ENCODE data around the gene NKX2-1.
"Not testable (repeated sequence)": the region's sequence is repeated elsewhere in the genome, so short reads cannot be mapped to it uniquely, and the experiment has no call there.

The NKX2-1 gene

GRCh38 chr14:36519431-36520321 is at the start of gene NKX2-1:
NKX2-1 (minus strand) TSS chr14:36520232; CDS start chr14:36520129, 103 bp downstream.
- in situ Hi-C loops (cut with MboI; ENCODE audit: low pct_unique_long_range_greater_than_20kb, low sequenced_read_pairs) = no loop called here
- peak; percentile 19 for DNase-seq

- peak; percentile 41 for DNase-seq
- in situ Hi-C loops (cut with MboI; ENCODE audit: low pct_unique_long_range_greater_than_20kb, low sequenced_read_pairs) = no loop called here
These were observed 36.9 kb upstream of the NKX2-1 start for GRCh38 chr14:36556811-36557433.

DNA sequence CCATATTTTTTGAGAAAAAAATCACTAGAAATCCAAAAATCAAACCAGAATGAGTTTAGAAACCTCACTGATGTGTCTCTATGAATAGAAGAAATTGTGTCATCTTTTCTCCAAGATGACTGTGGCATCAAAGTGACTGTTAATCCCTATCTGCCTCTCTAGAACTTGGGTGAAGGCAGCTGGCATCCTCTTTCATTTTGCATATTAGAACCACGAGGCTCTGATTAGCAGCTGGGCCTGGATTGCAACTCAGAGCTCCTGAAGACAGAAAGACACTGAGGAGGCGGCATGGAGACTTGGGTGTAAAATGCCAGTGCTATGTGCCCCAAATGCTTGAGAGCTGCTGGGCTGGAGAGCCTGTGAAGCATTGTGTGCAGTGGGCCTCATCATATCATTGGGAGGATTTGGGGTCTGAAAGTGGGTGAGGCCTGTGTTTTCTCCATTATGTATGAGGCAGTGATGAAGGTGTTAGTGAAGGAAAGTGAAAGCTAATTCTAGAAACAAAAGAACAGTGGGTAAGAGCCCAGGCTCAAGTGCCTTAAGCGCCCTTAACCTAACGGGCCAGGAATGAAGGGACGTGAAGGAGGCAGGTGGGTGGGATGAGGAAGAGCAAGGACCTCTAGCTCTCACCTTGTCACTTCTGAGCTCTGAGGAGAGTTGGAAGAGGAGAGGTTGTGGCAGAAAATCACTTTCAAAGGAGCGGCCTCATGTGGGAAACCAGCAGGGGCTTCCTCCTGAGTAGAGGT is 36.1 kb upstream of the NKX2-1 start:
- in situ Hi-C loops (cut with MboI; ENCODE audit: low pct_unique_long_range_greater_than_20kb, low sequenced_read_pairs) = no loop called here
- DNase-seq = no peak

DNA sequence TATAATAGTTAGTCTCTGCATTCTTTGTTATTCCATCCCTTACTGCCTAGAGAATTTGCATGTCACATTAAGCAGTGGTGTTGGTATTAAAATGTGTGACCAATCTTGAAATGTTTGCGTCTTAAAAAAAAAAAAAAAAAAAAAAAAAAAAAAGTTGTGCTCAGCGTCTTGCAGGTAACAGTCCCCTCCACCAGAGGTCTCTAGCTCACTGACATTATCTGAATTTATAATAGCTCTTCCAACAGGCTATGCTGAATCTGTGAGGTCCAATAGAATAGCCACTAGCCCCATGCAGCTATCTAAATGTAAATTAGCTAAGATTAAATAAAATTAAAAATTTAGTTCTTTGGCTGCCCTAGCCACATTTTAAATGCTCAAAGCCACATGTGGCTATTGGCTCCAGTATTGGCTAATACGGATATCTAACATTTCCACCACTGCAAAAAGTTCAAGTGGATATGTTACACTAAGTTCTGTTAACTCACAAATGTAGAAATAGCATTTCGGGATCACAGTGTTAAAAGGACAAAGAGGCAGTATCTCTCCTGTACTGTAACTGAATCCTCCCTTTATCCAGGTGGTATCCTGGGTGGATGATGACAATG is 33.7 kb upstream of the NKX2-1 start:
- DNase-seq = peak; percentile 51
- in situ Hi-C loops (cut with MboI; ENCODE audit: low pct_unique_long_range_greater_than_20kb, low sequenced_read_pairs) = no loop called here

DNA sequence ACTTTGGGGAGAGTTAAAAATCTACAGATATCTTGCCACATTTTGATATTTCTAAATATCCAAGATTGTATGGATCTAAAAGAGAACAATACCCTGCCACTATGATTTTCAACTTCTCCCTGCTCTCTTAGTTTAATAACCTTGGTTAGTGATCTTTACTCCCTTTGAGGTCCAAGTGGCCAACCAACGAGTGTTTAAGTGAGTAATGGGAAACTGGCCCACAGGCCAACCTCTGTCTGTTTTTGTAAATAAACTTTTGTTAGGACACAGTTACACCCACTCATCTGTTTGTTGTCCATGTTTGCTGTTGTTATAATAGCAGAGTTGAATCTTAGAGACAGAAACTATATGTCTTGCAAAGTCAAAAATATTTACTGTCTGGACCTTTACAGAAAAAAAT is 30.9 kb upstream of the NKX2-1 start:
- no peak for DNase-seq

DNA sequence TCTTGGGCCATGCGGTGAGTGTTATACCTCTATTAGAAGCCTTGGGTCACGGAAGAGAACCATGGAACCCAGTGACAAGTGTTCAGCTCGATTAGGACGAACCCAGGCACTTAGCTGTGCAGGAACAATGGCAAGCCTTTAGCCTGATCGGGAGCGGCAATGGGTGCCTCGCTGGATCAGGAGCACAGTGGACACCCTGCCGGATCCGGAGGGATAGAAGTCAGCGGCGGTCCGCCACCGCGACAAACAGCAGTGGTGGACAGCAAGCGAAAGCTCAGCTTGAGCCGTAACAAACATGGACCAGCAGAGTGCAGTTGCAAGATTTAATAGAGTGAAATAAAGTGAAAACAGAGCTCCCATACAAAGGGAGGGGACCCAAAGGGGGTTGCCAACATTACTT is 24.2 kb upstream of the NKX2-1 start:
- DNase-seq; in situ Hi-C loops (cut with MboI; ENCODE audit: low pct_unique_long_range_greater_than_20kb, low sequenced_read_pairs): not testable (repeated sequence)

More for the DNA sequence above, 30.9 kb upstream of the NKX2-1 start:
- in situ Hi-C loops (cut with MboI; ENCODE audit: low pct_unique_long_range_greater_than_20kb, low sequenced_read_pairs) = no loop called here

DNA sequence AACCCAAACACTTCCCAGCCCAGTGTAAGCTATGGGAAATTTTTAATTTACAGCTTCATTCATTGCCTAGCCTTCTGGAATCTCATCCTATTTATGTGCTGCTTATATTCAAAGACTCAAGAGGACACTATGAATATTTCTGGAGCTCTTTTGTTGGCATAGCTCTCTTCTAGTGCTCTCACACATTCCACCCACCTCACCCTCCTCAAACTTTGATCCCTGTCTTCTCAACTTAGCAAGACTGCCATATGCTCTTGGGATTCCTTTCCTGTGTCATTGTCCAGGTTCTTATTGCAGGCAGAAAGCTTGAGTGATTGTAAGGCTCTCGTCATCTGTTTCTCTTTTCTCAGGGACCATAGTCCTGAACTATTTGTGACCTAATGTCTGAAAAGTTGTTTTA is 18.0 kb upstream of the NKX2-1 start:
- no peak for DNase-seq

GRCh38 chr14:36529062-36529461 is 9.0 kb upstream of the NKX2-1 start:
- DNase-seq = no peak
- in situ Hi-C loops (cut with MboI; ENCODE audit: low pct_unique_long_range_greater_than_20kb, low sequenced_read_pairs) = no loop called here

More for the DNA sequence above, 18.0 kb upstream of the NKX2-1 start:
- in situ Hi-C loops (cut with MboI; ENCODE audit: low pct_unique_long_range_greater_than_20kb, low sequenced_read_pairs) = no loop called here

DNA sequence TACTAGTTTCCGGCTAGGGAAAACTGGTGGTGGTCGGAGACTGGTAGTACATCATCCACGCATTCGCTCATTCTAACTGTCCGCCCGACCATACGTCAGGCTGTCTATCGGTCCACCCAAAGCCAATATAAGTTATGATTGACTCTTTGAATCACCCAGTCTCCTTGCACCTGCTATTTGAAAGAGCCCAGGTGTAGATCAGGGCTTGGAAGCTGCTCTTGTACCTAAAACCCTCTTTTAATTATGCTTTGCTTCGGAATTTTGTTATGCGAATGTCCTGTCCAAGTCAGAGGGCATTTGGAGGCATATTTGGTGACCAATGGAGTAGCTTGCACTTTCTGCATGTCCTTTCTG is 5.7 kb upstream of the NKX2-1 start:
- in situ Hi-C loops (cut with MboI; ENCODE audit: low pct_unique_long_range_greater_than_20kb, low sequenced_read_pairs) = no loop called here
- DNase-seq = no peak

DNA sequence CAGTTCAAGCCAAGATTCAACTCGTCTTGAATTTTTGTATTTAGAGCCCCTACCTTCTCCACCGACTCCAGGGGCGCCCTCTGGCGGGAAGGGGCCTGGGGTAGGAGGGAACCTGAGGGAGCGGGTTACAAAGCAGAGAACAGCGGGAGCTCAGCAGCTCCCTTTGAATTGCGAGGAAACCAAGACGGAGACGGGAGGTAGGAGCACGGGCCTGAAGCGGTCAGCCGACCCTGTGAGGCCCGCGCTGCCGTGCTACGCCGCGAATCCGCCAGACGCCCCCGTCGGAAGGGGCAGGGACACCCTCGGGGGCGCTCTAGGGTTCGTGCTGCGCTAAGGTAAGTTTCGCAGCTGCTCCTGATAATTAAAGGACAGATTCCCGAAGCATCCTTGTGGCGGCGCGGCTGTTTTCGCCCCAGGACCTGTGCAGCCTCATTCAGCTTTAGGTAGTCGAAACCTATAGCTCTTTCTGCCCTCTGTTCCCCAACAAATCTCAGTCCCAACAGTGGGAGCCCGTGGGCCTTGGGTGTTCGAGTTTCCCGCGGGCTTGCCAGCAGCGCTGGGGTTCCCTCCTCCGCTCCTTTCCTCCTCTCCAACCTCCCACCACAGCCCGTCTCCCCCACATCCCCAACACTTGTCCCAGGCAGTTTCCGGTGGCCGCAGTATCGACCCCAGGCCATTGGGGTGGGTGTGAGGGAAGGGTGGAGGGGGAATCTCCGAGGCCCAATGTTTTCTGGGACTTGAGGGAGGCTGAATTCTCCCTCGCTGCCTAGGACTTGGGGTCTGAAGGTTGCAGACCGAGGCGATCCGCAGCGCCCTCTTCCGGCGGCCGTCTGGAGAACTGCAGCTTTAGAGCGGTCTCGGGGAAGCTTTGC is 5.1 kb upstream of the NKX2-1 start:
- in situ Hi-C loops (cut with MboI; ENCODE audit: low pct_unique_long_range_greater_than_20kb, low sequenced_read_pairs) = no loop called here
- peak; percentile 52 for DNase-seq

- in situ Hi-C loops (cut with MboI; ENCODE audit: low pct_unique_long_range_greater_than_20kb, low sequenced_read_pairs) = no loop called here
- no peak for DNase-seq
These were observed 4.3 kb upstream of the NKX2-1 start for GRCh38 chr14:36524220-36524837.

DNA sequence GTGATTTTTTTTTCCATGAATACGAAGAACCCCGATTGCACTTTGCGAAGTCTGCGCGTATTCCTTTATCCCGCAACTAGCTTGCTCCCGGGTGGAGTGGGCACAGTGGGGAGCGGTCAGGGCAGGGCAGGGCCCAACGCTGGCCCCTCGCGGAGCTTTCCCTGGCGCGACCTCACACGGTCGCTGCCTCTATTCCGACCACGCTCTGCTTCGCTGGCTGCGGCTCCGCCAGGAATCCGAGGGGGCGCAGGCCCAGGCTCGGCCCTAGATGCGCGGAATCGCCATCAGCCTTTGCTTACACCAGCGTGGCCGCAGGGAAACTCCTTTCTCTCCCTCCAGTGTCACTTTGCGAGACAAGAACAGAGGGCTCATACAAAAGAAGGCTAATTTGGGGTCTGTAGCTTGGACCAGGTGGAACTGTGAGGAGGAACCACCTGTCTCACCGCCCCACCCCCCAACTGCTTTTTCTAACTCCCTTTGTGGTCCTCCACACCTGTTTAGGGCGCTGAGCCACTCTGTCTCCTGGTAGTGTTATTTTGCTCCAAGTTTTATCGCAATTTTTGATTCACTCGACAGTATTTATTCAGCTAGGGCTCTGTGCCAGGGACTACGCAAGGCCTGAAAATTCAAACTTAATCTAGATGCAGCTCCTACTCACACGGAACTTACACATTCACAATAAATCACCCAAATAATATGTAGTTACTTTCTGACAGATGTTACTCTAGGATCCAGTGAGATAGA is 3.1 kb upstream of the NKX2-1 start:
- in situ Hi-C loops (cut with MboI; ENCODE audit: low pct_unique_long_range_greater_than_20kb, low sequenced_read_pairs) = no loop called here
- DNase-seq = no peak

DNA sequence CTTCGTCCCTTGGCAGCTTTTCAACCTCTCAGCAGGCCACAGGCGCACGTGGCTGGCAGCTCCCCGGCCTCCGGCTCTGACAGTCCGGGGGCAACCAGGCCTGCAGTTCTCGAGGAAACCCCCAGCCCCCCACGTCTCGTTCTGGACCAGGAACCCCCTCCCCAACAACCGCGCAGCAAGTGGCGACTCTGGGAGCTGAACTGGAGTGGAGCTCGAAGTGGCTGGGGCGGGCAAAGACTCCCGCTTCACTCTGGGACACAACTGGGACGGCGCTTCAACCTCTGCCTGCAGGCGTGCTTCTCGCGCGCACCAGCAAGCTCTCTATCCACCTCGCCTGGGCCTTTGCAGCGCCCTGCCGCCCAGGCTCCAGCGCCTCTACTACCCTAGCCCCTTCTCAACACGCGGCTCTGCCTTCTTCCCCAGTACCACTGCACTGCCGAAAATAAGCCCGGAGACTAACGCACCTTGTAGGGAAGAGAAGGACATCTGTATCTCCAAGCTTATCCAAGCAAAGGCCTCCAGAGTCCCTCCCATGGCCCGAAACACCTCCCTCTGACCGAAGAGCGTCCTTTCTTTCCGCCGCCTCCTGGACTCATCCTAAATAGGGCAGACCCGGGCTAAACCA is 2.4 kb upstream of the NKX2-1 start:
- in situ Hi-C loops (cut with MboI; ENCODE audit: low pct_unique_long_range_greater_than_20kb, low sequenced_read_pairs) = no loop called here
- no peak for DNase-seq

DNA sequence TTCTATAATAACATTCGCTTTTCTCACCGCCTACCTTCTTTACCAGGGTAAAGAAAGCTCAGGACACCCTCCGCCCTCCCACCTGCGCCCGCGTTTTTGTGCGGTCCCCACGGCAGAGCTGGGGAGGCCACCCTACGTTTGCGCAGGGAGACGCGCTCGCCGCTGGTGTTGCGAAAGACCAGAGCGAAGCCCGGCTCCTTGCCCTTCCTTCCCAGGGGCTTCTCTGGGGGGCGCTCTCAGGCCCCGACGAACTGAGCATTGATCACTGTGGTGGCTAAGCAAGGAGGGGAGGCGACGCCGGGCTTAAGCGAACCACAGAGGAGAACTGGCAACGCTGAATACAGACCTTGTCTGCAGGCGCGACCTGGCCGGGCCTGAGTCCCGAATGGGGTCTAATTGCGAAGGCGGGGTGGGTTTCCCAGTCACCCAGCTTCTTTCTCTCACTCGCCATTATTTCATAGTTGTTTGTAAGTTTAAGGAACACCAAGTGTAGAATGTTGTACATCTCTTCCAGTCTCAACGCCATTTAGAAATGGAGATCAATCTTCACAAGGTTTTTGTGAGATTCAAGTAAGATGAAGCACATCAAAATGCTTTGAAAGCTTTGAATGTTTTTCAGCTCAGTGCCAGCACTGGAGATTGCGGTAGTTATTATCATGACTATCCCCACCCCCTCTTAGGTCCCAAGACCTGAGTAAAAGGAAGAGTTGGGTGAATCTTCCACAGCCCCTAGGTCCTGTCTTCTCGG is 1.7 kb upstream of the NKX2-1 start:
- in situ Hi-C loops (cut with MboI; ENCODE audit: low pct_unique_long_range_greater_than_20kb, low sequenced_read_pairs) = no loop called here
- DNase-seq = no peak

GRCh38 chr14:36520601-36521525 is 831 bp upstream of the NKX2-1 start:
- in situ Hi-C loops (cut with MboI; ENCODE audit: low pct_unique_long_range_greater_than_20kb, low sequenced_read_pairs) = no loop called here
- DNase-seq = peak; percentile 47

All from KBM-7 (cell line).